GM10266 (cell line): Measurements from ENCODE around the gene TNFAIP8L2.

ENCODE experiments used
- DNase-seq: peaks from one replicate; pipeline ENCODE4 v3.0.0; 2012; ENCODE audit errors: extremely low spot score
- CTCF ChIP-seq: IDR thresholded peaks from 2 replicates; pipeline ENCODE4 v1.5.1; 2012; ENCODE audit warnings: mild to moderate bottlenecking, low read depth; ENCODE audit not compliant: control insufficient read depth, insufficient read depth; ENCODE audit errors: missing control alignments

The TNFAIP8L2 gene

DNA sequence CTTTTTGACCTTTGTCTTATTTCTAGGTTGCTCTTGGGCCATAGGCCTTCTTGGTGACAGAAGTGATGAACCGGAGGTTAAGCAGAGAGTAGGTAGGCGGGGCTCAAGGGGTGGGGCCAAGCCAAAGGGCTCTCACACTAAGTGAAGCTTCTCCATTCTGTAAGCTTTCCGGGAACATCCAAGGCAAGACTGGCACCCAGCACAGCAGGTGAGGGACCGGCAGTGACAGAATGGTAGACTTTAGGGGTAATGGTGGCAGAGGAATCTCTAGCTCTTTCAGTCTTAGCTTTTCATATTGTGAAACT, at the start of gene TNFAIP8L2:
Gene TNFAIP8L2, plus strand, starts transcription at position 135 of the 305 bp plus-strand sequence. CDS start 2,049 bp downstream, outside the sequence.
- no peak for DNase-seq
- TF ChIP-seq CTCF: no peak

GRCh38 chr1:151106894-151107293, 49.6 kb upstream of the TNFAIP8L2 start:
- DNase-seq: no peak
- no peak for TF ChIP-seq CTCF

DNA sequence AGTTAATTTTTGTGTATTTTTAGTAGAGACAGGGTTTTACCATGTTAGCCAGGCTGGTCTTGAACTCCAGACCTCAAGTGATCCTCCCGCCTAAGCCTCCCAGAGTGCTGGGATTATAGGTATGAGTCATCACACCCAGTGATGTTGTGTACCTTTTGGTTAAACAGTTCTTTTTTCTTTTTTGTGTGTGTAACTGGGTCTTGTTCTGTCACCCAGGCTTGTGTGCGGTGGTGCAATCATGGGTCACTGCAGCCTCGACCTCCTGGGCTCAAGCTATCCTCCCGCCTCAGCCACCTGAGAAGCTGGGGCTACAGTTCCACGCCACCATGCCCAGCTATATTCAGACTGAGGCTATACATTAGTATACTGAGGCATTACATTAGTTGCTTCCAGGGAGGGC, 48.1 kb upstream of the TNFAIP8L2 start:
- no peak for DNase-seq
- TF ChIP-seq CTCF: no peak

GRCh38 chr1:151113877-151114276, 42.6 kb upstream of the TNFAIP8L2 start:
- no peak for TF ChIP-seq CTCF

GRCh38 chr1:151124763-151125403, 31.6 kb upstream of the TNFAIP8L2 start:
- no peak for DNase-seq
- no peak for TF ChIP-seq CTCF

More at GRCh38 chr1:151113877-151114276, 42.6 kb upstream of the TNFAIP8L2 start:
- no peak for DNase-seq

- DNase-seq: no peak
- TF ChIP-seq CTCF: no peak
Observed at GRCh38 chr1:151128800-151129199, 27.6 kb upstream of the TNFAIP8L2 start.

DNA sequence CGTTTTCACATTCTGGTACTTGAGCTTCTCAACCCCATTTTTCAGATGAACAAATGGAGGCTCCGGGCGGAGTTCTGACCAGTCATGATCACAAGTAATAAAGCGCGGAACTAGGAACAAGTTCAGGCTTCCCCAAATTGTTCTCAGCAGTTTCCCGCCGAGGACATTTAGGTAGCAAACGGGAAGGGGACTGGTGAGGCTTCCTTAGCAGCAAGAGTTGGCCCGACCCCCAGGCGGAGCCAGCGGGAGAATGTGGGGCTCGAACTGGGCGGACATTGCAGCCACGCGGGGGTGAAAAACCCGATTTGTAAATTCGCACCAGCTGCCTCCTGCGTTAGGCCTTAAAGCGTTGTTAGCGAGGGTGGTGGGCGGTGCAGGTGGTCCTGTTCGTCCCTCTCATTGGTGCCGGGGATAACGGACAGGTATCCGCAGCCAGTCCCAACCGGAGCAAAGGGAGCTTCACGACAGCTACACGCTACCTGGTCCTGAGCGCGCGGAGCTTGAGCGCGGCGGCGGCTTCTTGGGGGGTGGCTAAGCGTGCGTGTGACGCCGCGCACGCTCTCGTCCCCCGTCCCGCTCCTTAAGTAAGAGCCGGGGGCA, 25.4 kb upstream of the TNFAIP8L2 start:
- peak; percentile 94 for DNase-seq

More for the DNA sequence above, 25.4 kb upstream of the TNFAIP8L2 start:
- TF ChIP-seq CTCF: no peak
